Pons (tissue), 1 donor: ENCODE data around the gene EPHA4.
"Not testable (repeated sequence)": the region's sequence is repeated elsewhere in the genome, so short reads cannot be mapped to it uniquely, and the experiment has no call there.

Experiments used
- DNase-seq: peaks from one replicate; pipeline ENCODE4 v3.0.0-alpha.2; 2016; ENCODE audit warnings: low spot score

EPHA4 gene

GRCh38 chr2:221539246-221539645, 32.9 kb downstream of the EPHA4 start:
- DNase-seq = no peak

GRCh38 chr2:221535824-221536223, 36.3 kb downstream of the EPHA4 start:
- DNase-seq = no peak

GRCh38 chr2:221533299-221533698, 38.8 kb downstream of the EPHA4 start:
- DNase-seq = no peak

GRCh38 chr2:221532641-221533040, 39.5 kb downstream of the EPHA4 start:
- no peak for DNase-seq

GRCh38 chr2:221530653-221531037, 41.5 kb downstream of the EPHA4 start:
- DNase-seq = no peak

GRCh38 chr2:221529943-221530652, 42.0 kb downstream of the EPHA4 start:
- DNase-seq = no peak

GRCh38 chr2:221529177-221529942, 42.7 kb downstream of the EPHA4 start:
- no peak for DNase-seq

GRCh38 chr2:221527776-221528309, 44.3 kb downstream of the EPHA4 start:
- no peak for DNase-seq

GRCh38 chr2:221524158-221524557, 47.9 kb downstream of the EPHA4 start:
- no peak for DNase-seq

- DNase-seq = no peak
Measured at GRCh38 chr2:221521233-221521845, 50.8 kb downstream of the EPHA4 start.

GRCh38 chr2:221518935-221519625, 53.0 kb downstream of the EPHA4 start:
- DNase-seq = no peak

GRCh38 chr2:221518201-221518934, 53.7 kb downstream of the EPHA4 start:
- no peak for DNase-seq

- no peak for DNase-seq
Measured at GRCh38 chr2:221517696-221518151, 54.4 kb downstream of the EPHA4 start.

- no peak for DNase-seq
Measured at GRCh38 chr2:221517146-221517695, 54.9 kb downstream of the EPHA4 start.

GRCh38 chr2:221515864-221516263, 56.2 kb downstream of the EPHA4 start:
- DNase-seq = no peak

GRCh38 chr2:221514305-221515040, 57.6 kb downstream of the EPHA4 start:
- no peak for DNase-seq

- no peak for DNase-seq
Measured at GRCh38 chr2:221513232-221513631, 58.9 kb downstream of the EPHA4 start.

- DNase-seq = not testable (repeated sequence)
Measured at GRCh38 chr2:221511325-221511724, 60.8 kb downstream of the EPHA4 start.

- DNase-seq = no peak
Measured at GRCh38 chr2:221506469-221506868, 65.6 kb downstream of the EPHA4 start.

GRCh38 chr2:221505605-221506004, 66.5 kb downstream of the EPHA4 start:
- DNase-seq = no peak
